HG03469 (cell line): ENCODE data around the gene CDKAL1.

Source experiments
- ATAC-seq: cut with Tn5 transposase; IDR thresholded peaks from one replicate; pipeline ENCODE4 v1.9.1; 2021; ENCODE audit warnings: mild to moderate bottlenecking, moderate library complexity, moderate number of reproducible peaks; ENCODE audit not compliant: unreplicated experiment

CDKAL1 gene

GRCh38 chr6:21151119-21151518, 616.9 kb downstream of the CDKAL1 start:
- no peak for ATAC-seq

- ATAC-seq, result no peak
Measured at GRCh38 chr6:21151530-21151929, 617.3 kb downstream of the CDKAL1 start.

- peak; percentile 62 for ATAC-seq
Measured at GRCh38 chr6:21157186-21157929, 623.1 kb downstream of the CDKAL1 start.

GRCh38 chr6:21158149-21158548, 623.9 kb downstream of the CDKAL1 start:
- ATAC-seq, result no peak

GRCh38 chr6:21158873-21159272, 624.6 kb downstream of the CDKAL1 start:
- no peak for ATAC-seq

- no peak for ATAC-seq
Measured at GRCh38 chr6:21159465-21159864, 625.2 kb downstream of the CDKAL1 start.

- no peak for ATAC-seq
Measured at GRCh38 chr6:21161707-21162106, 627.5 kb downstream of the CDKAL1 start.

- no peak for ATAC-seq
Measured at GRCh38 chr6:21163110-21163837, 629.0 kb downstream of the CDKAL1 start.

- ATAC-seq, result no peak
Measured at GRCh38 chr6:21163838-21164180, 629.6 kb downstream of the CDKAL1 start.

GRCh38 chr6:21164768-21165326, 630.6 kb downstream of the CDKAL1 start:
- ATAC-seq, result peak; percentile 44

GRCh38 chr6:21166754-21167153, 632.5 kb downstream of the CDKAL1 start:
- ATAC-seq, result no peak

- ATAC-seq, result no peak
Measured at GRCh38 chr6:21167790-21168189, 633.5 kb downstream of the CDKAL1 start.

- no peak for ATAC-seq
Measured at GRCh38 chr6:21171801-21172200, 637.5 kb downstream of the CDKAL1 start.

- no peak for ATAC-seq
Measured at GRCh38 chr6:21173031-21173430, 638.8 kb downstream of the CDKAL1 start.

- no peak for ATAC-seq
Measured at GRCh38 chr6:21173678-21174077, 639.4 kb downstream of the CDKAL1 start.

GRCh38 chr6:21176197-21176596, 641.9 kb downstream of the CDKAL1 start:
- no peak for ATAC-seq

GRCh38 chr6:21180155-21180554, 645.9 kb downstream of the CDKAL1 start:
- ATAC-seq, result peak; percentile 44

- ATAC-seq, result no peak
Measured at GRCh38 chr6:21180800-21181337, 646.6 kb downstream of the CDKAL1 start.

GRCh38 chr6:21181866-21182265, 647.6 kb downstream of the CDKAL1 start:
- peak; percentile 51 for ATAC-seq

- no peak for ATAC-seq
Measured at GRCh38 chr6:21182589-21182988, 648.3 kb downstream of the CDKAL1 start.

- ATAC-seq, result no peak
Measured at GRCh38 chr6:21185861-21186478, 651.7 kb downstream of the CDKAL1 start.
